HepG2 (cell line): Measurements from ENCODE around the gene SERPINB6. TPM values are rescaled to one million over a fixed set of nuclear protein-coding genes. Genes with fewer than 3 reads are reported as not detected.

Source experiments
- FOXO4 ChIP-seq: sonication (generic); formaldehyde crosslinking; conservative IDR thresholded peaks from 2 replicates; pipeline ENCODE4 v1.8.1; 2023; ENCODE audit warnings: missing genetic modification reagents
- HNRNPH1 ChIP-seq: fragments of 200-400 bp; formaldehyde crosslinking; optimal IDR thresholded peaks from 2 replicates; pipeline ENCODE3; 2017; ENCODE audit warnings: mild to moderate bottlenecking, low read depth, low read length
- MIXL1 ChIP-seq: IDR thresholded peaks from 2 replicates; pipeline ENCODE4 v1.6.1; 2016
- MTA3 ChIP-seq: sonication (generic); formaldehyde crosslinking; IDR thresholded peaks from 2 replicates; pipeline ENCODE4 v1.4.0; 2020; ENCODE audit warnings: missing genetic modification reagents
- NFE2L2 ChIP-seq: fragments of 150-350 bp; IDR thresholded peaks from 2 replicates; pipeline ENCODE4 v1.6.1; 2014; ENCODE audit warnings: low read length
- PREB ChIP-seq: sonication (generic); formaldehyde crosslinking; IDR thresholded peaks from 2 replicates; pipeline ENCODE4 v1.4.0; 2020; ENCODE audit warnings: missing genetic modification reagents
- RBM22 ChIP-seq: fragments of 200-400 bp; formaldehyde crosslinking; optimal IDR thresholded peaks from 2 replicates; pipeline ENCODE3; 2017; ENCODE audit warnings: mild to moderate bottlenecking, low read length, moderate library complexity
- SMC3 ChIP-seq: IDR thresholded peaks from 2 replicates; pipeline ENCODE4 v1.6.1; 2011; ENCODE audit warnings: low read length, improper control_type of control experiment
- TFDP2 ChIP-seq: sonication (generic); formaldehyde crosslinking; IDR thresholded peaks from 2 replicates; pipeline ENCODE4 v1.4.0; 2020; ENCODE audit warnings: missing genetic modification reagents
- ZBTB33 ChIP-seq: sonication (generic); formaldehyde crosslinking; IDR thresholded peaks from 2 replicates; pipeline ENCODE4 v1.4.0; 2020; ENCODE audit warnings: missing genetic modification reagents
- ZKSCAN1 ChIP-seq: fragments of 150-350 bp; IDR thresholded peaks from 2 replicates; pipeline ENCODE4 v1.6.1; 2014; ENCODE audit warnings: low read length
- ZNF224 ChIP-seq: sonication (generic); formaldehyde crosslinking; IDR thresholded peaks from 2 replicates; pipeline ENCODE4 v1.5.0; 2020; ENCODE audit warnings: mild to moderate bottlenecking, missing genetic modification reagents
- ZNF34 ChIP-seq: sonication (generic); formaldehyde crosslinking; IDR thresholded peaks from 2 replicates; pipeline ENCODE4 v1.4.0; 2020; ENCODE audit warnings: mild to moderate bottlenecking, missing genetic modification reagents, borderline replicate concordance
- ZNF496 ChIP-seq: sonication (generic); formaldehyde crosslinking; IDR thresholded peaks from 2 replicates; pipeline ENCODE4 v1.8.1; 2023; ENCODE audit warnings: mild to moderate bottlenecking, moderate library complexity, missing genetic modification reagents; ENCODE audit not compliant: insufficient replicate concordance
- ZNF614 ChIP-seq: IDR thresholded peaks from 2 replicates; pipeline ENCODE4 v1.6.1; 2018; ENCODE audit warnings: missing biosample characterization, missing genetic modification reagents, inconsistent platforms, borderline replicate concordance
- ZNF639 ChIP-seq: conservative IDR thresholded peaks from 2 replicates; pipeline ENCODE4 v1.6.1; 2018; ENCODE audit warnings: missing genetic modification reagents
- ZNF703 ChIP-seq: sonication (generic); formaldehyde crosslinking; IDR thresholded peaks from 2 replicates; pipeline ENCODE4 v1.5.1; 2020; ENCODE audit warnings: missing genetic modification reagents, mild to moderate bottlenecking, moderate library complexity, borderline replicate concordance
- ZNF782 ChIP-seq: sonication (generic); formaldehyde crosslinking; IDR thresholded peaks from 2 replicates; pipeline ENCODE4 v1.4.0; 2020; ENCODE audit warnings: missing genetic modification reagents, mild to moderate bottlenecking, borderline replicate concordance
- ZNF891 ChIP-seq: sonication (generic); formaldehyde crosslinking; IDR thresholded peaks from 2 replicates; pipeline ENCODE4 v1.5.0; 2020; ENCODE audit warnings: mild to moderate bottlenecking, missing genetic modification reagents
- polyA plus RNA-seq, 8 experiments: library from polyadenylated mRNA; depleted of rRNA in 3 of 8; stranded (reverse) in 7 of 8; unstranded in 1 of 8; fragments of >200 nt; fragmentation: Illumina TruSeq in 4 of 8; extraction: Trizol in 4 of 8; gene quantifications; 2 replicates each; pipeline versions ENCODE4 v1.2.1 to v1.2.3, GENCODE V29; 2011 to 2016; ENCODE audit warnings: low read depth in 4 of 8, missing spikeins in 1 of 8, mixed read lengths in 1 of 8; ENCODE audit not compliant: insufficient read depth in 1 of 8
- total RNA-seq, 5 experiments: library from RNA; depleted of rRNA; stranded (reverse); fragments of >200 nt; fragmentation: Illumina TruSeq; extraction: Trizol; gene quantifications; 2 replicates each; pipeline ENCODE4 v1.2.3, GENCODE V29; 2016; ENCODE audit warnings: low read depth in 1 of 5
- TF ChIP-seq, protein P1 (sequence below): sonication (generic); IDR thresholded peaks from 2 replicates; pipeline ENCODE4 v1.6.1; 2016; ENCODE audit warnings: low read depth, borderline replicate concordance

SERPINB6 gene
- total and polyA plus RNA-seq, 2 of the 13 experiments (the other 11 are each of a cell fraction or from before 2014, with no cell fraction given), result 38.2 to 61.3 TPM

GRCh38 chr6:2988426-2989331 is 17.3 kb upstream of the SERPINB6 start (continued):
- TF ChIP-seq FOXO4 (no peak), NFE2L2 (no peak), ZNF34 (CRISPR knock-in tag) (peak; percentile 65; the same call in 1 of the 2 replicates), ZNF703 (peak; percentile 61; the same call in 1 of the 2 replicates), ZNF496 (CRISPR knock-in tag) (no peak), ZNF224 (CRISPR knock-in tag) (peak; percentile 53; the same call in 1 of the 2 replicates), MIXL1 (0 out of 2 replicates have a peak, but pooled peaks have one; percentile 47), ZBTB33 (CRISPR knock-in tag) (no peak; the same call in 1 of the 2 replicates), HNRNPH1 (peak; percentile 76), ZNF782 (CRISPR knock-in tag) (peak; percentile 77; the same call in 1 of the 2 replicates), PREB (CRISPR knock-in tag) (0 out of 2 replicates have a peak, but pooled peaks have one; percentile 66), ZNF891 (CRISPR knock-in tag) (peak; percentile 80; the same call in 1 of the 2 replicates), ZNF614 (CRISPR knock-in tag) (peak; percentile 48; the same call in 1 of the 2 replicates), ZNF639 (no peak; the same call in 1 of the 2 replicates), ZKSCAN1 (no peak), TFDP2 (CRISPR knock-in tag) (peak; percentile 63), MTA3 (CRISPR knock-in tag) (no peak), SMC3 (peak; percentile 24; the same call in 1 of the 2 replicates), RBM22 (no peak)
- TF ChIP-seq, protein P1, sequence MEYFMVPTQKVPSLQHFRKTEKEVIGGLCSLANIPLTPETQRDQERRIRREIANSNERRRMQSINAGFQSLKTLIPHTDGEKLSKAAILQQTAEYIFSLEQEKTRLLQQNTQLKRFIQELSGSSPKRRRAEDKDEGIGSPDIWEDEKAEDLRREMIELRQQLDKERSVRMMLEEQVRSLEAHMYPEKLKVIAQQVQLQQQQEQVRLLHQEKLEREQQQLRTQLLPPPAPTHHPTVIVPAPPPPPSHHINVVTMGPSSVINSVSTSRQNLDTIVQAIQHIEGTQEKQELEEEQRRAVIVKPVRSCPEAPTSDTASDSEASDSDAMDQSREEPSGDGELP, result peak; percentile 89
